HG03066 (cell line): ENCODE measurements around the gene PF4V1.

Experiments used
- ATAC-seq: cut with Tn5 transposase; IDR thresholded peaks from one replicate; pipeline ENCODE4 v1.9.1; 2021; ENCODE audit warnings: low read depth; ENCODE audit not compliant: unreplicated experiment

PF4V1 gene

GRCh38 chr4:73853246-73853704 is at the start of gene PF4V1:
TSS of gene PF4V1 (plus strand) at chr4:73853296. CDS start at chr4:73853363, 67 bp downstream.
- ATAC-seq = no peak

GRCh38 chr4:73810191-73810590 is 42.9 kb upstream of the PF4V1 start:
- no peak for ATAC-seq

GRCh38 chr4:73811841-73812240 is 41.3 kb upstream of the PF4V1 start:
- ATAC-seq = no peak

- ATAC-seq = no peak
Measured at GRCh38 chr4:73814679-73815078, 38.4 kb upstream of the PF4V1 start.

GRCh38 chr4:73815145-73815544 is 38.0 kb upstream of the PF4V1 start:
- no peak for ATAC-seq

- no peak for ATAC-seq
Measured at GRCh38 chr4:73816814-73817213, 36.3 kb upstream of the PF4V1 start.

- no peak for ATAC-seq
Measured at GRCh38 chr4:73817341-73817740, 35.8 kb upstream of the PF4V1 start.

- no peak for ATAC-seq
Measured at GRCh38 chr4:73821325-73821724, 31.8 kb upstream of the PF4V1 start.

GRCh38 chr4:73822389-73822788 is 30.7 kb upstream of the PF4V1 start:
- ATAC-seq = no peak

GRCh38 chr4:73822812-73823504 is 30.1 kb upstream of the PF4V1 start:
- ATAC-seq = no peak

GRCh38 chr4:73823760-73824159 is 29.3 kb upstream of the PF4V1 start:
- ATAC-seq = no peak

GRCh38 chr4:73828956-73829355 is 24.1 kb upstream of the PF4V1 start:
- ATAC-seq = no peak

- no peak for ATAC-seq
Measured at GRCh38 chr4:73831569-73831968, 21.5 kb upstream of the PF4V1 start.

- ATAC-seq = no peak
Measured at GRCh38 chr4:73832651-73833237, 20.4 kb upstream of the PF4V1 start.

- ATAC-seq = no peak
Measured at GRCh38 chr4:73836373-73837279, 16.5 kb upstream of the PF4V1 start, which contains the start of gene CXCL6. TSS of gene CXCL6 (plus strand) at chr4:73836678. CDS start at chr4:73836751, 73 bp downstream.

- no peak for ATAC-seq
Measured at GRCh38 chr4:73839071-73839470, 14.0 kb upstream of the PF4V1 start.

GRCh38 chr4:73839715-73840114 is 13.4 kb upstream of the PF4V1 start:
- no peak for ATAC-seq

- no peak for ATAC-seq
Measured at GRCh38 chr4:73841243-73841925, 11.7 kb upstream of the PF4V1 start.

- ATAC-seq = no peak
Measured at GRCh38 chr4:73842696-73843095, 10.4 kb upstream of the PF4V1 start.

- no peak for ATAC-seq
Measured at GRCh38 chr4:73843369-73843768, 9.7 kb upstream of the PF4V1 start.

- ATAC-seq = no peak
Measured at GRCh38 chr4:73844345-73844744, 8.8 kb upstream of the PF4V1 start.
